Inflammatory macrophage treated with lipopolysaccharide for 1 hour (primary cell): ENCODE results near the gene ZNF26.
A peak's percentile ranks its signal among the peaks of the same experiment; 100 is the strongest.
"Not testable (repeated sequence)": the region's sequence is repeated elsewhere in the genome, so short reads cannot be mapped to it uniquely, and the experiment has no call there.

Source experiments
- DNase-seq, 2 donors: peaks; one replicate each; pipeline ENCODE4 v3.0.0-alpha.2; 2020 to 2022

The ZNF26 gene

GRCh38 chr12:132986001-132986884 lies at the start of gene ZNF26:
TSS of gene ZNF26 (plus strand) at chr12:132986367. CDS start at chr12:132986841, 474 bp downstream.
- peak; percentile 85 to 90 for DNase-seq

GRCh38 chr12:132936921-132937320 lies 49.2 kb upstream of the ZNF26 start:
- not testable (repeated sequence) for DNase-seq

GRCh38 chr12:132937476-132937875 lies 48.7 kb upstream of the ZNF26 start:
- DNase-seq = no peak

GRCh38 chr12:132938807-132939206 lies 47.4 kb upstream of the ZNF26 start:
- not testable (repeated sequence) for DNase-seq

GRCh38 chr12:132940071-132940719 lies 46.0 kb upstream of the ZNF26 start:
- DNase-seq = no peak

GRCh38 chr12:132941336-132941954 lies 44.7 kb upstream of the ZNF26 start:
- DNase-seq = no peak

- DNase-seq = no peak
These were observed 43.6 kb upstream of the ZNF26 start for GRCh38 chr12:132942611-132943010.

- DNase-seq = no peak
These were observed 40.4 kb upstream of the ZNF26 start for GRCh38 chr12:132945806-132946205.

GRCh38 chr12:132946246-132946820 lies 39.8 kb upstream of the ZNF26 start:
- DNase-seq = no peak

- DNase-seq = no peak
These were observed 37.8 kb upstream of the ZNF26 start for GRCh38 chr12:132948146-132949066.

GRCh38 chr12:132949936-132950837 lies 36.0 kb upstream of the ZNF26 start:
- DNase-seq = no peak

- DNase-seq = no peak
These were observed 35.2 kb upstream of the ZNF26 start for GRCh38 chr12:132950844-132951535.

GRCh38 chr12:132951649-132952048 lies 34.5 kb upstream of the ZNF26 start:
- no peak for DNase-seq

- DNase-seq = no peak
These were observed 33.6 kb upstream of the ZNF26 start for GRCh38 chr12:132952371-132953162.

- no peak for DNase-seq
These were observed 33.1 kb upstream of the ZNF26 start for GRCh38 chr12:132953163-132953425.

GRCh38 chr12:132953771-132954170 lies 32.4 kb upstream of the ZNF26 start:
- no peak for DNase-seq

GRCh38 chr12:132954471-132955048 lies 31.6 kb upstream of the ZNF26 start:
- DNase-seq = no peak

- peak; percentile 12 to 59 for DNase-seq
These were observed 30.8 kb upstream of the ZNF26 start for GRCh38 chr12:132955094-132956010.
